Measurements from ENCODE around the gene TPCN1. TPM values are rescaled to one million over a fixed set of nuclear protein-coding genes. Genes with fewer than 3 reads are reported as not detected.
A peak's percentile ranks its signal among the peaks of the same experiment; 100 is the strongest.

Gene TPCN1
- total RNA-seq, 1 donor from 2014 or later, result 9.1 TPM

DNA sequence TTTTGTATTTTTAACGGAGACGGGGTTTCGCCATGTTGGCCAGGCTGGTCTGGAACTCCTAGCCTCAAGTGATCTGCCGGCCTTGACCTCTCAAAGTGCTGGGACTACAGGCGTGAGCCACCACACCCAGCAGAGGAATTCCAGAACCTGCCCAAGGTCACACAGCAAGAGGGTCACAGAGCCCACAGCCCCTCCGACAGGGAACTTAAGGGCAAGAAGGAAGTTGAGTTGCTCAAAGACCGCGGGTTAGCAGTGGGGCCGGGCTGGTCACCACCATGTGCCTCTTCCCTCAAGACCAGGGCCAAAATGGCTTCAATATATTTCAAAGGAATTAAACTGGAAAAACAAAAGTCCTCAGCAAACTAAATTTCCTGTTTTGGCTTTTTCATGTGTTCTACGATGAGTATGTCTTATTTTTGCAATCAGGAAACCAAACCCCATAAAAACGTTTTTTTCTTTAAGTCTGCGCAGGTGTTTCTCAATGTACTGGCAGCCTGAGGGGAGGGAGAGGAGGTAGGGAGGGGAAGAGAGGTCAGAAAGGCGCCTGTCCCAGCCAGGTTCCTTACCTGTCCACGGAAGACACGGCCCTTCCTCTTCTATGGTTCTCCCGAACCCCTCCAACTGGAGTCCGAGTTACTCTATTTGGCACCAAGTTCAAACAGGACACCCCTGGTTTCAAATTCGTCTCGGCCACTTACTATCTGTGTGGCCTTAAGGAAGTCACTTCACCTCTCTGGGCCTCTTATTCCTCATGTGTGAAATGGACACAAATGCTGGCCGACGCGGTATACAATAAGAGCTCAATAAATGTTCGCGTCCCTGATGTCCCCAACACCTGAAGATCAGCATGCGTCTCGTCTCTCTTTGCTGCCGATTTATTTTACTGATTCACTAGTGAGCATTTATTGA, 112.9 kb downstream of the TPCN1 start:
- peak; percentile 16 for DNase-seq (ENCODE audit: low spot score)

DNA sequence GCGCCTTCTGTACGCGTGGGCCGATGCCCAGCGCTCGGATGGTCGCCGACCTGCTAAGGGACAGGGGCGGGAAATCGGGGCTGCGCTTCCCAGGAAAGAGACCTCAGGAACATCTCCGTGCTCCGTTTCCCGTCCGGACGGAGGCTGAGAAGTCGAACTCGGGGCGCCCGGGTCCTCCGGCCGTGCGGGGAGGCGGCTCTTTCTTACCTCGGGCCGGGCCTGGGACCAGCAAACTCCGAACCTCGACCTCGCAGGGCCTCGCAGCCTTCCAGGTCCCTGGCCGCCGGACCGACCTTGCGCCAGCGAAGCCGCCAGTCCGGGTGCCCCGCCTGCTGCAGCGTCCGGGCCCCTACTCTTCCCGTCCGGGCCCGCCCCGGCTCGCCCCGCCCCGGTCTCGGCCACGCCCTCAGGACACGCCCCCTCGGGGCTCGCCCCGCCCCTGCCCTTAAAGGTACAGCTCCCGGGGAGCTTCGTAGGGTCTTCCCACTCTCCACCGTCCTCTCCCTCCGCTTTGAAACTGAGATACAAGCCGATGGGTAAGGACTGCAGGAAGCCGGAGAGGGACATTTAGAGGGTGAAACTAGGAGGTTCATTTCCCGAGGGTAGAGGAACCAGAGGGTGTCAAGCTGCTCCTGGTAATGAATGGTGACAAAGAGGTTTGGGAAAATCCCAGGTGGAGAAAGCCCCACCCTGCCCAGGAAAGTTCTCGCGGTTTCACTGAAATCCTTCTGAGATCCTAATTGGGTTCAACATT, 113.7 kb downstream of the TPCN1 start, which contains the start of gene SLC8B1:
Gene SLC8B1, minus strand, starts transcription at position 324 of the 754 bp plus-strand sequence. CDS start 2,231 bp downstream, outside the sequence.
- DNase-seq (ENCODE audit: low spot score), result peak; percentile 84

GRCh38 chr12:113339540-113339939, 118.3 kb downstream of the TPCN1 start:
- no peak for DNase-seq (ENCODE audit: low spot score)

- no peak for DNase-seq (ENCODE audit: low spot score)
Observed at GRCh38 chr12:113340061-113340460, 118.8 kb downstream of the TPCN1 start.

- DNase-seq (ENCODE audit: low spot score), result no peak
Observed at GRCh38 chr12:113341535-113341934, 120.3 kb downstream of the TPCN1 start.

GRCh38 chr12:113345318-113345717, 124.1 kb downstream of the TPCN1 start:
- no peak for DNase-seq (ENCODE audit: low spot score)

DNA sequence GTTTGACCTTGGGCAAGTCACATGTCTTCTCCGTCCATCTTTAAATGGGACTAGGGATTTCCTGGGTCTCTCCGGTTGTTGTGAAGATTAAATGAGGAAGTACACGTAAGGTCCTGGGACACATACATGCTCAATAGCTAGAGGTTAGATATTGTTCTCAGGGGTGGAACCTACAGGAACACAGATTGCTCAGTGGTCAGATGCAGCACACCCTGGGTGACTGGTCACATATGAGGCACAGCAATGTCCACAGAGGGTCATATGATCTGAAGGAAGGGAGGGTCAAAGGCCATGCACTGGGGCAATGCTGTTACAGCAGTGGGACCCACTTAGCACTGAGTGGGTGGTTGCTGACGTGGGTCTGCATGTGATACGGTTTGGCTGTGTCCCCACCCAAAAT, 125.1 kb downstream of the TPCN1 start:
- DNase-seq (ENCODE audit: low spot score), result no peak

- no peak for DNase-seq (ENCODE audit: low spot score)
Observed at GRCh38 chr12:113347107-113347506, 125.8 kb downstream of the TPCN1 start.

DNA sequence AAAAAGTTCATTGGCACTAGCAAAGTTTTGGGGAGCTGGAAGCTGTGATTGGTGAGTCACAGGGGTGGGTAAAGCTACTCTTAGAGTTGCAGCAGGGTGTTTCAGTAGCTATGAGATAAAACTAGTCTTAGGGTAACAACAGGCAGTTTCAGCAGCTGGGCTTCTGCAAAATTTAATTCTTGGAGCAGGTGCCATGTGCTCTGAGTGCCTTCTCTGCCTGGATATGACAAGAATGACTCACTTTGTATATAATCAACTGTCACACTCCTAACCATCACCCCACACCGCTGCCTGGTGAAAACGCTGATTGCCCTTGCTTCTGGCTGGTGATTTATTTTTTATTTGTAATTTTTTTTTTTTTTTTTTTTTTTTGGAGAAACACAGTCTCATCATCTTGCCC, 126.6 kb downstream of the TPCN1 start:
- no peak for DNase-seq (ENCODE audit: low spot score)

Other genes starting within 250 kb of the TPCN1 start
- 4.6 TPM for gene OAS2, start 242.9 kb upstream of the TPCN1 start, total RNA-seq (ENCODE audit: insufficient read depth, low replicate concordance)
- 2.9 TPM for gene DTX1, start 164.7 kb upstream of the TPCN1 start, total RNA-seq (ENCODE audit: insufficient read depth, low replicate concordance)
- 0.24 TPM for gene RASAL1, start 85.7 kb upstream of the TPCN1 start, total RNA-seq (ENCODE audit: insufficient read depth, low replicate concordance)
- not detected for gene CFAP73, start 71.7 kb upstream of the TPCN1 start, total RNA-seq (ENCODE audit: insufficient read depth, low replicate concordance)
- 27.7 TPM for gene DDX54, start 36.0 kb upstream of the TPCN1 start, total RNA-seq (ENCODE audit: insufficient read depth, low replicate concordance)
- 17.3 TPM for gene RITA1, start 35.7 kb upstream of the TPCN1 start, total RNA-seq (ENCODE audit: insufficient read depth, low replicate concordance)
- 14.0 TPM for gene SLC8B1, start 113.6 kb downstream of the TPCN1 start, total RNA-seq (ENCODE audit: insufficient read depth, low replicate concordance)
- 19.3 TPM for gene PLBD2, start 137.1 kb downstream of the TPCN1 start, total RNA-seq (ENCODE audit: insufficient read depth, low replicate concordance)
- 2.4 TPM for gene SDS, start 182.4 kb downstream of the TPCN1 start, total RNA-seq (ENCODE audit: insufficient read depth, low replicate concordance)
- 3.6 TPM for gene SDSL, start 200.9 kb downstream of the TPCN1 start, total RNA-seq (ENCODE audit: insufficient read depth, low replicate concordance)

All from umbilical cord (tissue), 2 donors.